Epithelial cell of prostate (primary cell): ENCODE results near the gene MTPN.
A peak's percentile ranks its signal among the peaks of the same experiment; 100 is the strongest.

Source experiments
- DNase-seq: peaks from one replicate; pipeline ENCODE4 v3.0.0-alpha.2; 2011; ENCODE audit warnings: low read depth, low spot score
- H3K27ac ChIP-seq: fragments of 450-650 bp; 2 replicates; pipeline ENCODE4 v1.5.1; 2017; ENCODE audit warnings: mild to moderate bottlenecking

Gene MTPN

GRCh38 chr7:135960709-135961451 is 16.3 kb downstream of the MTPN start:
- no peak overlapping the region for H3K27ac ChIP-seq
- DNase-seq = no peak

GRCh38 chr7:135959646-135960363 is 17.4 kb downstream of the MTPN start:
- no peak for DNase-seq
- H3K27ac ChIP-seq = no peak overlapping the region

- DNase-seq = no peak
- no peak overlapping the region for H3K27ac ChIP-seq
These were observed 19.0 kb downstream of the MTPN start for GRCh38 chr7:135958173-135958572.

DNA sequence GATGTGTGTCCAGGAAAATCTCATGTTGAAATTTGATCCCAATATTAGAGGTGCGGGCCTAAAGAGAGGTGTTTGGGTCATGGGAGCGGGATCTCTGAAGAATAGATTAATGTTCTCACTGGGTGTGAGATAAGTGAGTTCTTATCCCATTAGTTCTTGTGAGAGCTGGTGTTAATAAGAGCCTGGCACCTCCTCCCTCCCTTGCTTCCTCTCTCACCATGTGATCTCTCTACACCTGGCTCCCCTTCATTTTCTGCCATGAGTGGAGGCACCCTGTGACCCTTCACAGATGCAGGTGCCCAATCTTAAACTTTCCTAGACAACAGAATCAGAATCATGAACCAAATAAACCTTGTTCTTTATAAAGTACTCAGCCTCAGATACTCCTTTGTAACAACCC is 19.5 kb downstream of the MTPN start:
- H3K27ac ChIP-seq = no peak overlapping the region
- DNase-seq = no peak

DNA sequence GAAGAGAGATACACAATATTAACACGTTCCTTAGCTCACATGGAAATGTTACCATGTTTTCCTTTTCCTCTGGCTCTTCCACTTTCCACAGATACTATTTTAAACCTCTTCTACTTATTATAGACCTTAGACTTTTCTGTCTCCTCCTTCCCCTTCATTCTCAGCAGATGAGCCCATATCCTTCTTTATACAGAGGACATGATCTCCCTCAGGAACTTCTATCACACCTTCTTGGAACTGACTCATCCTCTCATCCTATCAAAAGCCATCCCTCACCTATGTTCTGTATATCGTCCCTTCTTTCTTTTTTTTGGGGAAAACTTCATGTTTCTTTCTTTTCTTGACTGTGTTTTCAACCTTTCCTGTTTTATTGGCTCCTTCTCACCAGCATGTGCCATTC is 20.8 kb downstream of the MTPN start:
- DNase-seq = no peak
- no peak overlapping the region for H3K27ac ChIP-seq

DNA sequence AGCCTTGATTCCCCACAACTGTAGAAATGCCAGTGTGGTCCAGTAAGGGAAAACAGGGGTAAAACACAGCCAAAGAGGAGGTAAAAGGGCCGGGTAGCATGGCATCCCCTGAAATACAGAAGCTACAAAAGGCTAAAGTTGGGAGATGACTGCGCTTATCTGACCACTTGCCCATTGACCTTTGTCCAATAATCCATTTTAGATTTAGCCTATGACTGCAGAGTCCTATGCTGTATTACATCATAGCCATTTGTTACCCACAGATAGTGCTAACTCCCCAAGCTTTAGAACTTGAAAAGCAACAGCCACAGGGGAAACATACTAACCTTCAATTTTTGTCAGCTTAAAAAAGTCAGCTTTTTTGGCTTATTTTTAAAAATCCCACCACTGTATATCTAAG is 26.2 kb downstream of the MTPN start:
- H3K27ac ChIP-seq = no peak overlapping the region

GRCh38 chr7:135950429-135950828 is 26.7 kb downstream of the MTPN start:
- H3K27ac ChIP-seq = no peak overlapping the region
- DNase-seq = no peak

More for the DNA sequence above, 26.2 kb downstream of the MTPN start:
- no peak for DNase-seq

DNA sequence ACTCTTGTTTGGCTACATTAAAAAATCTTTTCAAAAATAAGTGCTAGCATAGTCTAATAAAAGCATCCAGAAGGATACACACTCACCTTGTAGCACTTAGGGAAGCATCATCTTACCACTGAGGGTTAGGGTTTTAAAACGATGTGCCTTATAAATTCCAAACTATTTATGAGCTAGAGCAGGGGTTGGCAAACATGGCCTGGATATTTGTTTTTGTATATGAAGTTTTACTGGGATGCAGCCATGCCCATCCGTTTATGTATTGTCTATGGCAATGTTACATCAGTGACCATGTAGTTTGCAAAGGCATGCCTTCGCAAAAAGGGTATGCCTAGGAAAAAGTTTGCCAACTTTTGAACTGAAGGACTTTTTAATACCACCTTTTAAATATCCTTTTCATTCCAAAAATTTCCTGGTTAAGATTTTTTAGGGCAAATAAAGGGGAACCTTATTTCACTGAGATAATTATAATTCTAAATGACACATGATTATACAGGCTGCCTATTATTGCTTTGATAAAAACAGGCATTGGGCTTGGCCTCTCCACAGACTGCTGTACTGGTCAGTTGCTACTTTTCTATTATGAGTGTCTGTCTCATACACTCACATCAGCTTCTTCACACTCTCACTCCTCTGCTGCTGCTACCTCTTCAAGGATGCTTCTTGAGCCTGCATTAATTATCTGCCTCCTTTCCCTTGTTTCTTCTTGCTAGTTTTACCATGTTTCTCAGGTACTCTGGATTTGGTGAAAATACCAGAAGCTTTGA is 30.7 kb downstream of the MTPN start:
- no peak overlapping the region for H3K27ac ChIP-seq
- DNase-seq = no peak

- no peak overlapping the region for H3K27ac ChIP-seq
- DNase-seq = no peak
These were observed 32.4 kb downstream of the MTPN start for GRCh38 chr7:135944753-135945152.

- no peak for DNase-seq
- H3K27ac ChIP-seq = no peak overlapping the region
These were observed 33.9 kb downstream of the MTPN start for GRCh38 chr7:135943134-135943879.

- H3K27ac ChIP-seq = no peak overlapping the region
- DNase-seq = no peak
These were observed 34.5 kb downstream of the MTPN start for GRCh38 chr7:135942614-135943013.

DNA sequence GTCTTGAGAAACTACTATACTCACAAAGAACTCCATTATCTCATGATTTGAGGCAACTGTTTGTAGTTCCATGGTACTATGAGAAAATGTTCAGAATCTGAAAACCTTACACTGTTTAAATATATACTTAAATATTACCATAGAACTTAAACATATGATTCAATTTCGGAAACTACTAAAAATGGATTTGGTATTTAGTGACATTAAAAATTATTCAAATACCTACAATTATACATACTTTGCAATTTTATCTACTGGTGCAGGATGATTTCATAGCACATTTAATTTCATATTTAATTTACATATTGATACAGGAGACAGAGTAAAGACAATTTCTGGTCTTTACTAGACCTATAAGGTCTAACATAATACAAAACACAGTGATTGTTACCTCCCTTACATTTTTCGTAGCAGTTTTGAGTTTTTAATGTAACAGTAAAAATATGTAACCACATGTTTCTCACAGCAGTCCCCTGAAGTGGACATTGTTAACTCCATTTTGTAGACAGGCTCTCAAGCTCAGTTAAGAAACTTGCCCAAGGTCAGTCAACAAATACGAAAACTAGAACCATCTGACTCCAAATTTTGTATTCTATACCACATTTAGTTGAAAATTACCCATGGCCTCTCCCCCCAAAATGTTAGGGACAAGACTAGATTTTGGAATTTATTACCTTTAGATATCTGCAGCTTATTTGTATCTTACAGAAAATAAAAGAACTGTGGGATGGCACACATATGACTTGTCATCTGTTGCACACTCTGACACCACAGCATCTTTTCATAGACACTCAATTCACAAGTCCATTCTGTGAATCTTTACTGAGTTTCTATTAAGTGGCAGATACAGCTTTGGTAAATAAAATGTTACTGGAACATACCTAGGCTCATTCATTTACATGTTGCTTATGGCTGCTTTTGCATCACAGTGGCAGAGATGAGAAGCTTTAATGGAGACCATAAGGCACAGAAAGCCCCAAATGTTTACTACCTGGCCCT is 36.8 kb downstream of the MTPN start:
- DNase-seq = no peak
- H3K27ac ChIP-seq = no peak overlapping the region

DNA sequence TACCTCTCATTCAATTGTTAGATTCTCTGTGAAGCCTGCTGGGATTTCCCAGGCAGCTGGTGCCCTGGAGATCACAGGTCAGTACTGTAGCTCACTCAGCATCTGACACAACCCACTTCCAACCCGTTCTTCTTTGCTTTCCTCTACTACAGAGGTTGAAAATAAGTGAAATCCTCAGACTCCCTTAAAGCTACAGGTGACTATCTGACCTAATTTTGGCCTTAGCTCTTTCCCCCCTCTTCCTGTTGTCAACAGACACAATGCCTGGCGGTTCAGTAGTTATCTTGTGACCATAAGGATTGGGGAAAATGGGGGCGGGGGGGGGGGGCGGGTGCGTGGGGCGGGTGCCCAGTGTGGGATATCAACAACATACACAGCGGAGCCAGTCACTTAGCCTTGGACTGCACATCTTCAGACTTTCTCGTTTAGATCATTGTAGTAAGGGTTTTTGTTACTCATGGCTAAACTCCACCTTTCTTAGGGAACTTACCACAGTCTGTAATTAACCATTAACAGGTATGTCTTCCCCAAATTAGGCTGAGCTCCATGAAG is 37.8 kb downstream of the MTPN start:
- no peak overlapping the region for H3K27ac ChIP-seq
- DNase-seq = no peak

GRCh38 chr7:135938563-135938962 is 38.6 kb downstream of the MTPN start:
- H3K27ac ChIP-seq = no peak overlapping the region
- DNase-seq = no peak

- DNase-seq = no peak
- no peak overlapping the region for H3K27ac ChIP-seq
These were observed 39.1 kb downstream of the MTPN start for GRCh38 chr7:135938086-135938485.

- no peak overlapping the region for H3K27ac ChIP-seq
- no peak for DNase-seq
These were observed 40.5 kb downstream of the MTPN start for GRCh38 chr7:135936497-135937217.

DNA sequence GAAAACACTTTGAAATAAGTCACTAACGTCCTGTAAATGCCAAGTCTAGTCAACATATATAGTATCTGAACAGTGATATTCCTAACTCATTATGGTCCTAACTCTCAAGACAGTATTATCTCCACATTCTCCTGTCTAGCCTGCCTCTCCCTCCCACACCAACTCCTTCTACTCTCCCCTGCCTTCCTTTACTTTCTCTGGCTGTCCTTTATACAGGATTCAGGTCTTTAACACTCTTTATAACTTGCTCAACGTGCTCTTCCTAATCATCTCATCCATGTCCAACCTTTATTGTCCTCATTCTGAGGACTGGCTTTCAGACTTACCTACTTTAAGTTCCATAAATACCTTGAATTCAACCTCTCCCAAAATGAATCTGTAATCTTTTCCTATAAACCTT is 42.5 kb downstream of the MTPN start:
- no peak for DNase-seq
- peak overlapping the region; percentile 67 for H3K27ac ChIP-seq

GRCh38 chr7:135933509-135934188 is 43.5 kb downstream of the MTPN start:
- DNase-seq = no peak
- H3K27ac ChIP-seq = peak overlapping the region; percentile 67
